HepG2 (cell line): Measurements from ENCODE around the gene CA7. TPM values are rescaled to one million over a fixed set of nuclear protein-coding genes. Genes with fewer than 3 reads are reported as not detected.
A peak's percentile ranks its signal among the peaks of the same experiment; 100 is the strongest.

Experiments used
- CEBPB ChIP-seq: IDR thresholded peaks from 2 replicates; pipeline ENCODE4 v1.6.1; 2011; ENCODE audit warnings: low read depth, low read length, improper control_type of control experiment, borderline replicate concordance
- CREB1 ChIP-seq, 2 experiments: fragments of 450-650 bp in 1 of 2; IDR thresholded peaks; 2 replicates each; pipeline ENCODE4 v1.6.1; 2016 to 2017; ENCODE audit warnings: control low read depth in 1 of 2, mild to moderate bottlenecking in 1 of 2, missing compliant biosample characterization in 1 of 2, missing genetic modification characterization in 1 of 2
- JARID2 ChIP-seq: sonication (generic); formaldehyde crosslinking; IDR thresholded peaks from 2 replicates; pipeline ENCODE4 v1.8.1; 2023; ENCODE audit warnings: missing genetic modification reagents, inconsistent platforms; ENCODE audit not compliant: insufficient replicate concordance
- MLLT10 ChIP-seq: sonication (generic); formaldehyde crosslinking; IDR thresholded peaks from 2 replicates; pipeline ENCODE4 v1.4.0; 2020; ENCODE audit warnings: missing genetic modification reagents
- NCOA2 ChIP-seq: sonication (generic); formaldehyde crosslinking; IDR thresholded peaks from 2 replicates; pipeline ENCODE4 v1.8.0; 2022; ENCODE audit warnings: inconsistent platforms
- SOX13 ChIP-seq, 3 experiments: fragments of 450-650 bp in 1 of 3; sonication (generic) in 1 of 3; formaldehyde crosslinking in 1 of 3; IDR thresholded peaks in 2 of 3; conservative IDR thresholded peaks in 1 of 3; 2 replicates each; pipeline versions ENCODE4 v1.5.0 to v1.6.1; 2016 to 2020; ENCODE audit warnings: antibody characterized with exemption in 1 of 3, mild to moderate bottlenecking in 1 of 3, missing compliant biosample characterization in 1 of 3, missing genetic modification reagents in 1 of 3, moderate library complexity in 1 of 3
- SP140L ChIP-seq: sonication (generic); formaldehyde crosslinking; IDR thresholded peaks from 2 replicates; pipeline ENCODE4 v1.4.0; 2020; ENCODE audit warnings: missing genetic modification reagents, borderline replicate concordance
- YEATS4 ChIP-seq: sonication (generic); formaldehyde crosslinking; IDR thresholded peaks from 2 replicates; pipeline ENCODE4 v1.4.0; 2020; ENCODE audit warnings: missing genetic modification reagents, borderline replicate concordance
- ZBTB20 ChIP-seq: sonication (generic); formaldehyde crosslinking; IDR thresholded peaks from 2 replicates; pipeline ENCODE4 v1.8.1; 2023; ENCODE audit warnings: missing genetic modification reagents, low read depth, mild to moderate bottlenecking, borderline replicate concordance
- ZFP82 ChIP-seq: sonication (generic); formaldehyde crosslinking; IDR thresholded peaks from 2 replicates; pipeline ENCODE4 v1.5.1; 2020; ENCODE audit warnings: mild to moderate bottlenecking, missing genetic modification reagents, borderline replicate concordance
- ZMYM3 ChIP-seq: sonication (generic); formaldehyde crosslinking; IDR thresholded peaks from 2 replicates; pipeline ENCODE4 v1.5.1; 2020; ENCODE audit warnings: mild to moderate bottlenecking, missing genetic modification reagents
- ZNF101 ChIP-seq: sonication (generic); formaldehyde crosslinking; IDR thresholded peaks from 2 replicates; pipeline ENCODE4 v1.4.0; 2020; ENCODE audit warnings: mild to moderate bottlenecking, low read depth, missing genetic modification reagents, borderline replicate concordance
- ZNF333 ChIP-seq: sonication (generic); formaldehyde crosslinking; IDR thresholded peaks from 2 replicates; pipeline ENCODE4 v1.4.0; 2020; ENCODE audit warnings: mild to moderate bottlenecking, missing genetic modification reagents, borderline replicate concordance
- ZNF382 ChIP-seq: sonication (generic); formaldehyde crosslinking; IDR thresholded peaks from 2 replicates; pipeline ENCODE4 v1.5.0; 2020; ENCODE audit warnings: missing genetic modification reagents, mild to moderate bottlenecking, borderline replicate concordance
- ZNF775 ChIP-seq: sonication (generic); formaldehyde crosslinking; IDR thresholded peaks from 2 replicates; pipeline ENCODE4 v1.4.0; 2020; ENCODE audit warnings: missing genetic modification reagents, mild to moderate bottlenecking, moderate library complexity, borderline replicate concordance
- ZSCAN22 ChIP-seq: sonication (generic); formaldehyde crosslinking; IDR thresholded peaks from 2 replicates; pipeline ENCODE4 v1.4.0; 2020; ENCODE audit warnings: mild to moderate bottlenecking, missing genetic modification reagents
- polyA plus RNA-seq, 8 experiments: library from polyadenylated mRNA; depleted of rRNA in 3 of 8; stranded (reverse) in 7 of 8; unstranded in 1 of 8; fragments of >200 nt; fragmentation: Illumina TruSeq in 4 of 8; extraction: Trizol in 4 of 8; gene quantifications; 2 replicates each; pipeline versions ENCODE4 v1.2.1 to v1.2.3, GENCODE V29; 2011 to 2016; ENCODE audit warnings: low read depth in 4 of 8, missing spikeins in 1 of 8, mixed read lengths in 1 of 8; ENCODE audit not compliant: insufficient read depth in 1 of 8
- total RNA-seq, 5 experiments: library from RNA; depleted of rRNA; stranded (reverse); fragments of >200 nt; fragmentation: Illumina TruSeq; extraction: Trizol; gene quantifications; 2 replicates each; pipeline ENCODE4 v1.2.3, GENCODE V29; 2016; ENCODE audit warnings: low read depth in 1 of 5
- TF ChIP-seq, protein P1 (sequence below): sonication (generic); formaldehyde crosslinking; IDR thresholded peaks from 2 replicates; pipeline ENCODE4 v1.4.0; 2020; ENCODE audit warnings: missing genetic modification reagents
- TF ChIP-seq, protein P2 (sequence below), 2 experiments: sonication (generic) in 1 of 2; formaldehyde crosslinking in 1 of 2; IDR thresholded peaks; 2 replicates each; pipeline versions ENCODE4 v1.5.1 to v1.6.1; 2011 to 2020; ENCODE audit warnings: borderline replicate concordance in 1 of 2, low read depth in 1 of 2, low read length in 1 of 2, mild to moderate bottlenecking in 1 of 2, missing genetic modification reagents in 1 of 2, moderate library complexity in 1 of 2
- TF ChIP-seq, protein P3 (sequence below): sonication (generic); formaldehyde crosslinking; conservative IDR thresholded peaks from 2 replicates; pipeline ENCODE4 v1.4.0; 2020; ENCODE audit warnings: missing genetic modification reagents

CA7 gene
- total and polyA plus RNA-seq, 2 of the 13 experiments (the other 11 are each of a cell fraction or from before 2014, with no cell fraction given), result not detected

DNA sequence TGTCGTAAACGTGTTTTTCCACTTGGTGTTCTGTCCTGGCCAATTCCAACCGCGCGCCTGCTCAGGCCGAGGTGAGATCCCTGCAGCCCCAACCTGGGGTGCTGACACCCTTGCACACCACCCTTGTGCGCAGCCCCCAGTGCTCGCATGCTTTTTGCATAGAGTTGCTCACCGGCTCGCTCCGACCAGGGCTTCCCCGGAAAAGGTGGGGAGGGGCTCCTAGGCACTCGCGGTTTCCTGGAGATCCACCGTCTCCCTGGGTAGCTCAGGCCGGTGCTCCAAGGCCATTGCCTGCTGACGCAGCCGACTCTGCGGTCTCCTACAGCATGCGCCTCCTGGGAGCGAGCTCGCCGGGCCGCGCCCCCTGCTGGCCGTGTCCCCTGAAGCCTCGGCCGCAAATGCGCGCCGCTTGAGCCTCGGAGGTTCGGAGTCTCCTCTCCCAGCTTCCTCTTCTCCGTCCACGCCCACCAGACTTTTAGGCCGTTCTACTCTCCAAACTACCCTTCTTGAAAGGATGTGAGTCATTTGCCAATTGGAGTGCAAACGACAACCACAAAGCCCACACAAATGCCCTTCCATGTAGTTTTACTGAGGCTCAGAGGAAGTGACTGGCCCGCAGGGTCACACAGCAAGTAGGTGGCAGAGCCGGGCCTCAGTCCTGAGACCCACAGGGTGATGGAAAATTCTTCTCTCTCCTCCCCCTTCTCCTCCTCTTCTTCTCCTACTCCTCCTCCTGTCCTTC, 28.9 kb downstream of the CA7 start (continued):
- no peak for TF ChIP-seq MLLT10 (CRISPR knock-in tag)
- TF ChIP-seq ZMYM3 (CRISPR knock-in tag), result peak; percentile 96
- TF ChIP-seq SOX13 (IDR thresholded peaks at IDR 0.05), result no peak
- TF ChIP-seq SOX13 (CRISPR knock-in tag; conservative IDR thresholded peaks at IDR 0.05 in 1 of 2, IDR thresholded peaks at IDR 0.05 in 1 of 2), result no peak; a peak in 1 of 4 replicates
- no peak for TF ChIP-seq CEBPB
- TF ChIP-seq, protein P1, sequence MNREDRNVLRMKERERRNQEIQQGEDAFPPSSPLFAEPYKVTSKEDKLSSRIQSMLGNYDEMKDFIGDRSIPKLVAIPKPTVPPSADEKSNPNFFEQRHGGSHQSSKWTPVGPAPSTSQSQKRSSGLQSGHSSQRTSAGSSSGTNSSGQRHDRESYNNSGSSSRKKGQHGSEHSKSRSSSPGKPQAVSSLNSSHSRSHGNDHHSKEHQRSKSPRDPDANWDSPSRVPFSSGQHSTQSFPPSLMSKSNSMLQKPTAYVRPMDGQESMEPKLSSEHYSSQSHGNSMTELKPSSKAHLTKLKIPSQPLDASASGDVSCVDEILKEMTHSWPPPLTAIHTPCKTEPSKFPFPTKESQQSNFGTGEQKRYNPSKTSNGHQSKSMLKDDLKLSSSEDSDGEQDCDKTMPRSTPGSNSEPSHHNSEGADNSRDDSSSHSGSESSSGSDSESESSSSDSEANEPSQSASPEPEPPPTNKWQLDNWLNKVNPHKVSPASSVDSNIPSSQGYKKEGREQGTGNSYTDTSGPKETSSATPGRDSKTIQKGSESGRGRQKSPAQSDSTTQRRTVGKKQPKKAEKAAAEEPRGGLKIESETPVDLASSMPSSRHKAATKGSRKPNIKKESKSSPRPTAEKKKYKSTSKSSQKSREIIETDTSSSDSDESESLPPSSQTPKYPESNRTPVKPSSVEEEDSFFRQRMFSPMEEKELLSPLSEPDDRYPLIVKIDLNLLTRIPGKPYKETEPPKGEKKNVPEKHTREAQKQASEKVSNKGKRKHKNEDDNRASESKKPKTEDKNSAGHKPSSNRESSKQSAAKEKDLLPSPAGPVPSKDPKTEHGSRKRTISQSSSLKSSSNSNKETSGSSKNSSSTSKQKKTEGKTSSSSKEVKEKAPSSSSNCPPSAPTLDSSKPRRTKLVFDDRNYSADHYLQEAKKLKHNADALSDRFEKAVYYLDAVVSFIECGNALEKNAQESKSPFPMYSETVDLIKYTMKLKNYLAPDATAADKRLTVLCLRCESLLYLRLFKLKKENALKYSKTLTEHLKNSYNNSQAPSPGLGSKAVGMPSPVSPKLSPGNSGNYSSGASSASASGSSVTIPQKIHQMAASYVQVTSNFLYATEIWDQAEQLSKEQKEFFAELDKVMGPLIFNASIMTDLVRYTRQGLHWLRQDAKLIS (CRISPR knock-in tag), result no peak
- peak; percentile 31; the same call in 1 of the 2 replicates for TF ChIP-seq NCOA2 (CRISPR knock-in tag)
- peak; percentile 76; the same call in 1 of the 2 replicates for TF ChIP-seq YEATS4 (CRISPR knock-in tag)
- 0 out of 2 replicates have a peak, but pooled peaks have one; percentile 49 for TF ChIP-seq SP140L (CRISPR knock-in tag)
- no peak; the same call in 1 of the 2 replicates for TF ChIP-seq ZFP82 (CRISPR knock-in tag)
- TF ChIP-seq CREB1 (IDR thresholded peaks at IDR 0.05), result no peak
- TF ChIP-seq CREB1 (CRISPR knock-in tag; IDR thresholded peaks at IDR 0.05), result no peak
- TF ChIP-seq ZNF775 (CRISPR knock-in tag), result no peak
- peak; percentile 29; the same call in 1 of the 2 replicates for TF ChIP-seq ZBTB20 (CRISPR knock-in tag)
- TF ChIP-seq ZNF382 (CRISPR knock-in tag), result no peak
- no peak for TF ChIP-seq ZSCAN22 (CRISPR knock-in tag)
- TF ChIP-seq, protein P2, sequence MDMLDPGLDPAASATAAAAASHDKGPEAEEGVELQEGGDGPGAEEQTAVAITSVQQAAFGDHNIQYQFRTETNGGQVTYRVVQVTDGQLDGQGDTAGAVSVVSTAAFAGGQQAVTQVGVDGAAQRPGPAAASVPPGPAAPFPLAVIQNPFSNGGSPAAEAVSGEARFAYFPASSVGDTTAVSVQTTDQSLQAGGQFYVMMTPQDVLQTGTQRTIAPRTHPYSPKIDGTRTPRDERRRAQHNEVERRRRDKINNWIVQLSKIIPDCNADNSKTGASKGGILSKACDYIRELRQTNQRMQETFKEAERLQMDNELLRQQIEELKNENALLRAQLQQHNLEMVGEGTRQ (IDR thresholded peaks at IDR 0.05; ENCODE audit: low read depth, low read length), result no peak
- TF ChIP-seq, protein P2 (CRISPR knock-in tag; IDR thresholded peaks at IDR 0.05; ENCODE audit: borderline replicate concordance), result no peak; the same call in 1 of the 2 replicates
- no peak for TF ChIP-seq ZNF333 (CRISPR knock-in tag)
- no peak for TF ChIP-seq ZNF101
- no peak for TF ChIP-seq JARID2 (CRISPR knock-in tag)
- TF ChIP-seq, protein P3, sequence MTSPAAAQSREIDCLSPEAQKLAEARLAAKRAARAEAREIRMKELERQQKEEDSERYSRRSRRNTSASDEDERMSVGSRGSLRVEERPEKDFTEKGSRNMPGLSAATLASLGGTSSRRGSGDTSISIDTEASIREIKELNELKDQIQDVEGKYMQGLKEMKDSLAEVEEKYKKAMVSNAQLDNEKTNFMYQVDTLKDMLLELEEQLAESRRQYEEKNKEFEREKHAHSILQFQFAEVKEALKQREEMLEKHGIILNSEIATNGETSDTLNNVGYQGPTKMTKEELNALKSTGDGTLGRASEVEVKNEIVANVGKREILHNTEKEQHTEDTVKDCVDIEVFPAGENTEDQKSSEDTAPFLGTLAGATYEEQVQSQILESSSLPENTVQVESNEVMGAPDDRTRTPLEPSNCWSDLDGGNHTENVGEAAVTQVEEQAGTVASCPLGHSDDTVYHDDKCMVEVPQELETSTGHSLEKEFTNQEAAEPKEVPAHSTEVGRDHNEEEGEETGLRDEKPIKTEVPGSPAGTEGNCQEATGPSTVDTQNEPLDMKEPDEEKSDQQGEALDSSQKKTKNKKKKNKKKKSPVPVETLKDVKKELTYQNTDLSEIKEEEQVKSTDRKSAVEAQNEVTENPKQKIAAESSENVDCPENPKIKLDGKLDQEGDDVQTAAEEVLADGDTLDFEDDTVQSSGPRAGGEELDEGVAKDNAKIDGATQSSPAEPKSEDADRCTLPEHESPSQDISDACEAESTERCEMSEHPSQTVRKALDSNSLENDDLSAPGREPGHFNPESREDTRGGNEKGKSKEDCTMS (CRISPR knock-in tag), result no peak
